Astrocyte (in vitro differentiated cells and primary cell): ENCODE measurements around the gene METTL9. TPM values are rescaled to one million over a fixed set of nuclear protein-coding genes. Genes with fewer than 3 reads are reported as not detected.

ENCODE experiments used
- DNase-seq: peaks from one replicate; pipeline ENCODE4 v3.0.0-alpha.2; 2010; ENCODE audit warnings: low read depth
- FAIRE-seq: peaks from 2 replicates; lab custom pipeline; 2011; peaks lifted over from hg19 to GRCh38; lab: Jason Lieb, UNC
- H2AFZ ChIP-seq: 2 replicates; pipeline ENCODE4 v1.6.0; 2012; ENCODE audit warnings: low read depth, low read length, inconsistent platforms
- H3K27ac ChIP-seq: 2 replicates; pipeline ENCODE4 v1.5.1; 2011; ENCODE audit warnings: low read depth, low read length, inconsistent platforms
- H3K27me3 ChIP-seq: 2 replicates; pipeline ENCODE4 v1.6.0; 2011; ENCODE audit warnings: low read length, inconsistent platforms; ENCODE audit not compliant: insufficient read depth
- H3K36me3 ChIP-seq: 2 replicates; pipeline ENCODE4 v1.5.1; 2011; ENCODE audit warnings: low read length, inconsistent platforms; ENCODE audit not compliant: insufficient read depth
- H3K4me1 ChIP-seq: 2 replicates; pipeline ENCODE4 v1.5.1; 2011; ENCODE audit warnings: low read length, inconsistent platforms; ENCODE audit not compliant: insufficient read depth
- H3K4me2 ChIP-seq: 2 replicates; pipeline ENCODE4 v1.6.0; 2012; ENCODE audit warnings: low read length, inconsistent platforms
- H3K4me3 ChIP-seq: 2 replicates; pipeline ENCODE4 v1.5.1; 2011; ENCODE audit warnings: low read depth, mild to moderate bottlenecking, low read length, inconsistent platforms; ENCODE audit not compliant: insufficient read depth
- H3K79me2 ChIP-seq: 2 replicates; pipeline ENCODE4 v1.6.0; 2012; ENCODE audit warnings: mild to moderate bottlenecking, low read length, inconsistent platforms; ENCODE audit not compliant: insufficient read depth
- H3K9ac ChIP-seq: 2 replicates; pipeline ENCODE4 v1.6.0; 2012; ENCODE audit warnings: mild to moderate bottlenecking, low read length, inconsistent platforms
- H3K9me3 ChIP-seq: 2 replicates; pipeline ENCODE4 v1.5.1; 2012; ENCODE audit warnings: low read depth, mild to moderate bottlenecking, low read length, inconsistent platforms; ENCODE audit not compliant: insufficient read depth
- H4K20me1 ChIP-seq: 2 replicates; pipeline ENCODE4 v1.6.0; 2012; ENCODE audit warnings: low read length, inconsistent platforms; ENCODE audit not compliant: insufficient read depth
- H3K27ac Mint-ChIP-seq: one replicate; pipeline ENCODE4 v1.8.0; 2021; ENCODE audit warnings: mild to moderate bottlenecking, mixed read lengths; ENCODE audit not compliant: unreplicated experiment
- H3K27me3 Mint-ChIP-seq: one replicate; pipeline ENCODE4 v1.8.0; 2021; ENCODE audit warnings: low read depth, mixed read lengths; ENCODE audit not compliant: unreplicated experiment
- H3K36me3 Mint-ChIP-seq: one replicate; pipeline ENCODE4 v1.8.0; 2021; ENCODE audit warnings: low read depth, mixed read lengths; ENCODE audit not compliant: unreplicated experiment
- H3K4me1 Mint-ChIP-seq: one replicate; pipeline ENCODE4 v1.8.0; 2021; ENCODE audit warnings: low read depth, mixed read lengths; ENCODE audit not compliant: unreplicated experiment
- H3K4me3 Mint-ChIP-seq: one replicate; pipeline ENCODE4 v1.8.0; 2021; ENCODE audit warnings: mild to moderate bottlenecking, moderate library complexity, mixed read lengths; ENCODE audit not compliant: unreplicated experiment
- H3K9me3 Mint-ChIP-seq: one replicate; pipeline ENCODE4 v1.8.0; 2021; ENCODE audit warnings: mild to moderate bottlenecking, mixed read lengths; ENCODE audit not compliant: unreplicated experiment
- CTCF ChIP-seq: IDR thresholded peaks from 2 replicates; pipeline ENCODE4 v1.5.1; 2011; ENCODE audit warnings: low read depth, mild to moderate bottlenecking, inconsistent platforms, low read length, moderate library complexity; ENCODE audit not compliant: insufficient read depth
- EZH2 ChIP-seq: IDR thresholded peaks from 2 replicates; pipeline ENCODE4 v1.6.1; 2012; ENCODE audit warnings: mild to moderate bottlenecking, low read length, inconsistent platforms; ENCODE audit not compliant: insufficient read depth
- total RNA-seq: library from RNA; stranded (reverse); gene quantifications from 2 replicates; pipeline ENCODE4 v1.2.1, GENCODE V29; 2021

Gene METTL9
- total RNA-seq, 1 donor from 2014 or later = 88.1 TPM

DNA sequence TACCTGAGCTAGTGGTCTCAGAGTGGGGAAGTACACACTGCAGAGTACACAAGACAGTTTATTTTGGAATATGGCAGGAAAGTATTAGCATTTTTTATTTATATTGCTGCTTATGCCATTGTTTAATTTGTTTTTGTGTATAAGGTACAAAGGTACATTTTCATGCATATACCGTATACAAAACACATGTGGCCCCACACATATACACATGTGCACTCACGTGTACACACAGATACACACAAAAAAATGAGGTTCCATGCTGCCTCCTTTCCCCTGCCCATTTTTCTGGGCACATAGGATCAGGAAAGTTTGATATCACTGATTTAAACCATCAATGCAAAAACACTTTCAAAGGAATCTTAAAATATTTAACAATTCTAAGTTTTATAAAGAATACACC lies 40.1 kb downstream of the METTL9 start:
- H3K4me3 ChIP-seq = no peak overlapping the region
- Mint-ChIP-seq H3K36me3 (peaks cover 11% of the 10 kb centered on the region), H3K9me3 (no peaks in the 10 kb centered on the region), H3K4me1 (peaks cover 6% of the 10 kb centered on the region), H3K4me3 (no peak overlapping the region), H3K27me3 (no peaks in the 10 kb centered on the region), H3K27ac (no peak overlapping the region)
- no peaks in the 10 kb centered on the region for H3K27me3 ChIP-seq
- H3K4me2 ChIP-seq = peak overlapping the region; percentile 43
- peaks cover 12% of the 10 kb centered on the region for H3K79me2 ChIP-seq
- H3K9me3 ChIP-seq = no peaks in the 10 kb centered on the region
- DNase-seq (no peak), FAIRE-seq (no peak)
- H2AFZ ChIP-seq = no peak overlapping the region
- H3K36me3 ChIP-seq = no peaks in the 10 kb centered on the region
- H3K9ac ChIP-seq = no peak overlapping the region
- H4K20me1 ChIP-seq = peaks cover under 1% of the 10 kb centered on the region
- H3K4me1 ChIP-seq = peaks cover 5% of the 10 kb centered on the region
- peak overlapping the region; percentile 7 for H3K27ac ChIP-seq
- no peak for TF ChIP-seq EZH2
- no peak for TF ChIP-seq CTCF

- no peaks in the 10 kb centered on the region for H3K27me3 Mint-ChIP-seq
- H3K4me3 Mint-ChIP-seq = no peak overlapping the region
- H3K36me3 Mint-ChIP-seq = peaks cover 3% of the 10 kb centered on the region
- peaks cover 16% of the 10 kb centered on the region for H3K4me1 Mint-ChIP-seq
- Histone ChIP-seq H2AFZ (no peak overlapping the region), H4K20me1 (peaks cover 11% of the 10 kb centered on the region), H3K79me2 (peaks cover 23% of the 10 kb centered on the region), H3K27me3 (no peaks in the 10 kb centered on the region), H3K9ac (no peak overlapping the region), H3K27ac (no peak overlapping the region), H3K36me3 (peaks cover 1% of the 10 kb centered on the region), H3K4me2 (no peak overlapping the region), H3K4me1 (peaks cover 5% of the 10 kb centered on the region), H3K4me3 (no peak overlapping the region), H3K9me3 (no peaks in the 10 kb centered on the region)
- H3K27ac Mint-ChIP-seq = no peak overlapping the region
- H3K9me3 Mint-ChIP-seq = no peaks in the 10 kb centered on the region
- DNase-seq (no peak), FAIRE-seq (no peak)
- TF ChIP-seq EZH2 (no peak), CTCF (no peak)
Measured at GRCh38 chr16:21641916-21642315, 42.5 kb downstream of the METTL9 start.

DNA sequence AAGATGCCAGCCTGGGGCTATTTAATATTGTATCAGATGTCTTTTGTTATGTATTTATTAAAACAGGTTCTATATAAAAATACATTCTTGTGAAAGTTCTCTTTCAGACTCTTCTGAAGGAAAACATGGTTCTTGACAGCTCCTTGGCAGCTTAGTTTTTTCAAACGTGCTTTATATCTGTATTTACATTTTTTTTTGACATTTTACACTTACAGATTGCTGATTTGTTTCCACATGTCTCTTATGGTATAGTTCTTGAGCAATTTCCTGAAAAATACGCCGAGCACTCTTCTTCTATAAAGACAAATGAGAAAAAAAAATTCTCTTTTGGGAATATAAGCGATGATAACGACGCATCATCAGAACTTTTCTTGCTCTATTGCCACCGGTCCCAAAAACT lies 43.5 kb downstream of the METTL9 start:
- no peak overlapping the region for H2AFZ ChIP-seq
- H3K9me3 ChIP-seq = no peaks in the 10 kb centered on the region
- no peaks in the 10 kb centered on the region for H3K27me3 ChIP-seq
- Mint-ChIP-seq H3K27ac (no peak overlapping the region), H3K4me1 (peaks cover 19% of the 10 kb centered on the region), H3K4me3 (no peak overlapping the region), H3K9me3 (no peaks in the 10 kb centered on the region), H3K36me3 (peaks cover 4% of the 10 kb centered on the region), H3K27me3 (no peaks in the 10 kb centered on the region)
- peaks cover 5% of the 10 kb centered on the region for H3K4me1 ChIP-seq
- H3K27ac ChIP-seq = no peak overlapping the region
- no peak for FAIRE-seq
- no peak for TF ChIP-seq CTCF
- TF ChIP-seq EZH2 = no peak
- no peak overlapping the region for H3K9ac ChIP-seq
- H3K4me2 ChIP-seq = no peak overlapping the region
- DNase-seq = no peak
- peaks cover 18% of the 10 kb centered on the region for H4K20me1 ChIP-seq
- H3K4me3 ChIP-seq = no peak overlapping the region
- H3K36me3 ChIP-seq = peaks cover 4% of the 10 kb centered on the region
- peaks cover 28% of the 10 kb centered on the region for H3K79me2 ChIP-seq
